Fibroblast of lung (primary cell): ENCODE measurements around the gene SBF2. TPM values are rescaled to one million over a fixed set of nuclear protein-coding genes. Genes with fewer than 3 reads are reported as not detected.

Experiments used
- DNase-seq, 2 donors: peaks; one replicate each; pipeline versions ENCODE4 v3.0.0 to v3.0.0-alpha.2; 2010; ENCODE audit warnings: low read depth in 2 of 2
- H2AFZ ChIP-seq: 2 replicates; pipeline ENCODE4 v1.5.1; 2012; ENCODE audit warnings: low read length, control low read depth, inconsistent platforms
- H3K27ac ChIP-seq: 2 replicates; pipeline ENCODE4 v1.5.1; 2011; ENCODE audit warnings: low read length, control low read depth; ENCODE audit not compliant: insufficient read depth
- H3K27me3 ChIP-seq: 2 replicates; pipeline ENCODE4 v1.5.1; 2011; ENCODE audit warnings: mild to moderate bottlenecking, low read length; ENCODE audit not compliant: control insufficient read depth, insufficient read depth
- H3K36me3 ChIP-seq: 2 replicates; pipeline ENCODE4 v1.5.1; 2011; ENCODE audit warnings: low read length; ENCODE audit not compliant: control insufficient read depth, insufficient read depth
- H3K4me1 ChIP-seq: 2 replicates; pipeline ENCODE4 v1.5.1; 2011; ENCODE audit warnings: low read length; ENCODE audit not compliant: control insufficient read depth, insufficient read depth; ENCODE audit errors: extremely low read depth
- H3K4me2 ChIP-seq: 2 replicates; pipeline ENCODE4 v1.5.1; 2011; ENCODE audit warnings: low read length, control low read depth; ENCODE audit not compliant: insufficient read depth; ENCODE audit errors: extremely low read depth
- H3K4me3 ChIP-seq, 4 experiments: fragments of 200-600 bp in 1 of 4; sonication (generic) in 1 of 4; replicated peaks in 1 of 4; 2 replicates each; pipeline ENCODE4 v1.5.1; 2011 to 2016; ENCODE audit warnings: low read length in 4 of 4, low read depth in 3 of 4, mild to moderate bottlenecking in 3 of 4, control low read depth in 2 of 4, inconsistent platforms in 1 of 4, mixed read lengths in 1 of 4; ENCODE audit not compliant: insufficient read depth in 1 of 4; ENCODE audit errors: control extremely low read depth in 1 of 4
- H3K79me2 ChIP-seq: 2 replicates; pipeline ENCODE4 v1.5.1; 2012; ENCODE audit warnings: mild to moderate bottlenecking, low read length, inconsistent platforms; ENCODE audit not compliant: control insufficient read depth, insufficient read depth
- H3K9ac ChIP-seq: 2 replicates; pipeline ENCODE4 v1.5.1; 2011; ENCODE audit warnings: mild to moderate bottlenecking, low read length, control low read depth; ENCODE audit not compliant: insufficient read depth
- H3K9me3 ChIP-seq: 2 replicates; pipeline ENCODE4 v1.5.1; 2012; ENCODE audit warnings: low read depth, low read length; ENCODE audit not compliant: control insufficient read depth, insufficient read depth
- H4K20me1 ChIP-seq: 2 replicates; pipeline ENCODE4 v1.5.1; 2011; ENCODE audit warnings: low read length; ENCODE audit not compliant: control insufficient read depth, insufficient read depth; ENCODE audit errors: extremely low read depth
- EZH2 ChIP-seq: IDR thresholded peaks from 2 replicates; pipeline ENCODE4 v1.5.1; 2012; ENCODE audit warnings: low read length, control low read depth, mild to moderate bottlenecking; ENCODE audit errors: missing control alignments
- polyA plus RNA-seq, 2 donors: library from polyadenylated mRNA; depleted of rRNA in 1 of 2; stranded (reverse) in 1 of 2; unstranded in 1 of 2; fragments of >200 nt; gene quantifications; 2 replicates each; pipeline ENCODE4 v1.2.1, GENCODE V29; 2011 to 2012; ENCODE audit warnings: missing spikeins in 1 of 2
- total RNA-seq: library from RNA; depleted of rRNA; stranded (reverse); fragments of >200 nt; gene quantifications from 2 replicates; pipeline ENCODE4 v1.2.1, GENCODE V29; 2014
- TF ChIP-seq, protein P1 (sequence below), 2 donors: IDR thresholded peaks in 1 of 2; conservative IDR thresholded peaks in 1 of 2; 1 replicate in 1 of 2; 2 replicates in 1 of 2; pipeline ENCODE4 v1.5.1; 2011 to 2012; ENCODE audit warnings: low read length in 2 of 2, control low read depth in 1 of 2, inconsistent platforms in 1 of 2, low read depth in 1 of 2, mild to moderate bottlenecking in 1 of 2

SBF2 gene
- total and polyA plus RNA-seq, 2 donors (not counting 1 experiment from before 2014, with no cell fraction given): 69.4 to 95.9 TPM

GRCh38 chr11:9773524-9773923 is 520.5 kb downstream of the SBF2 start:
- H3K27me3 ChIP-seq: no peaks in the 10 kb centered on the region
- H3K4me1 ChIP-seq: peaks cover 13% of the 10 kb centered on the region
- H3K9ac ChIP-seq: no peak overlapping the region
- no peak overlapping the region for H2AFZ ChIP-seq
- H3K4me3 ChIP-seq: no peak overlapping the region
- no peak for DNase-seq
- no peaks in the 10 kb centered on the region for H3K9me3 ChIP-seq
- peak overlapping the region; percentile 4 for H3K27ac ChIP-seq
- H3K79me2 ChIP-seq: peaks cover 2% of the 10 kb centered on the region
- no peak overlapping the region for H3K4me2 ChIP-seq
- no peaks in the 10 kb centered on the region for H4K20me1 ChIP-seq
- H3K36me3 ChIP-seq: no peaks in the 10 kb centered on the region
- TF ChIP-seq, protein P1, sequence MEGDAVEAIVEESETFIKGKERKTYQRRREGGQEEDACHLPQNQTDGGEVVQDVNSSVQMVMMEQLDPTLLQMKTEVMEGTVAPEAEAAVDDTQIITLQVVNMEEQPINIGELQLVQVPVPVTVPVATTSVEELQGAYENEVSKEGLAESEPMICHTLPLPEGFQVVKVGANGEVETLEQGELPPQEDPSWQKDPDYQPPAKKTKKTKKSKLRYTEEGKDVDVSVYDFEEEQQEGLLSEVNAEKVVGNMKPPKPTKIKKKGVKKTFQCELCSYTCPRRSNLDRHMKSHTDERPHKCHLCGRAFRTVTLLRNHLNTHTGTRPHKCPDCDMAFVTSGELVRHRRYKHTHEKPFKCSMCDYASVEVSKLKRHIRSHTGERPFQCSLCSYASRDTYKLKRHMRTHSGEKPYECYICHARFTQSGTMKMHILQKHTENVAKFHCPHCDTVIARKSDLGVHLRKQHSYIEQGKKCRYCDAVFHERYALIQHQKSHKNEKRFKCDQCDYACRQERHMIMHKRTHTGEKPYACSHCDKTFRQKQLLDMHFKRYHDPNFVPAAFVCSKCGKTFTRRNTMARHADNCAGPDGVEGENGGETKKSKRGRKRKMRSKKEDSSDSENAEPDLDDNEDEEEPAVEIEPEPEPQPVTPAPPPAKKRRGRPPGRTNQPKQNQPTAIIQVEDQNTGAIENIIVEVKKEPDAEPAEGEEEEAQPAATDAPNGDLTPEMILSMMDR (conservative IDR thresholded peaks at IDR 0.05 in 1 of 2, IDR thresholded peaks at IDR 0.05 in 1 of 2; ENCODE audit: low read depth in 1 of 2, low read length in 2 of 2): no peak
- no peak for TF ChIP-seq EZH2

- H2AFZ ChIP-seq: no peak overlapping the region
- H3K4me3 ChIP-seq: no peak overlapping the region
- H3K4me1 ChIP-seq: peaks cover 13% of the 10 kb centered on the region
- H3K27ac ChIP-seq: no peak overlapping the region
- H3K79me2 ChIP-seq: no peaks in the 10 kb centered on the region
- H3K27me3 ChIP-seq: no peaks in the 10 kb centered on the region
- TF ChIP-seq, protein P1 (conservative IDR thresholded peaks at IDR 0.05 in 1 of 2, IDR thresholded peaks at IDR 0.05 in 1 of 2; ENCODE audit: low read depth in 1 of 2, low read length in 2 of 2): no peak
- no peak for TF ChIP-seq EZH2
- H3K4me2 ChIP-seq: no peak overlapping the region
- DNase-seq: no peak
- H3K9me3 ChIP-seq: no peaks in the 10 kb centered on the region
- H3K9ac ChIP-seq: no peak overlapping the region
- H3K36me3 ChIP-seq: no peaks in the 10 kb centered on the region
- H4K20me1 ChIP-seq: no peaks in the 10 kb centered on the region
Observed at GRCh38 chr11:9772218-9772617, 521.8 kb downstream of the SBF2 start.

- Histone ChIP-seq H3K4me3 (no peak overlapping the region), H3K27me3 (no peaks in the 10 kb centered on the region), H3K36me3 (no peaks in the 10 kb centered on the region), H3K27ac (no peak overlapping the region), H3K4me2 (no peak overlapping the region), H2AFZ (no peak overlapping the region), H3K9me3 (no peaks in the 10 kb centered on the region), H4K20me1 (no peaks in the 10 kb centered on the region), H3K79me2 (no peaks in the 10 kb centered on the region), H3K4me1 (peaks cover 18% of the 10 kb centered on the region), H3K9ac (no peak overlapping the region)
- TF ChIP-seq, protein P1 (conservative IDR thresholded peaks at IDR 0.05 in 1 of 2, IDR thresholded peaks at IDR 0.05 in 1 of 2; ENCODE audit: low read depth in 1 of 2, low read length in 2 of 2): no peak
- no peak for TF ChIP-seq EZH2
- DNase-seq: peak in 1 of 2 donors; percentile 35
Observed at GRCh38 chr11:9771071-9771511, 522.9 kb downstream of the SBF2 start.
